ENCODE results near the gene FXYD1. TPM values are rescaled to one million over a fixed set of nuclear protein-coding genes. Genes with fewer than 3 reads are reported as not detected.
"Not testable (repeated sequence)": the region's sequence is repeated elsewhere in the genome, so short reads cannot be mapped to it uniquely, and the experiment has no call there.

The FXYD1 gene
- total RNA-seq, 1 experiment from 2014 or later: not detected

DNA sequence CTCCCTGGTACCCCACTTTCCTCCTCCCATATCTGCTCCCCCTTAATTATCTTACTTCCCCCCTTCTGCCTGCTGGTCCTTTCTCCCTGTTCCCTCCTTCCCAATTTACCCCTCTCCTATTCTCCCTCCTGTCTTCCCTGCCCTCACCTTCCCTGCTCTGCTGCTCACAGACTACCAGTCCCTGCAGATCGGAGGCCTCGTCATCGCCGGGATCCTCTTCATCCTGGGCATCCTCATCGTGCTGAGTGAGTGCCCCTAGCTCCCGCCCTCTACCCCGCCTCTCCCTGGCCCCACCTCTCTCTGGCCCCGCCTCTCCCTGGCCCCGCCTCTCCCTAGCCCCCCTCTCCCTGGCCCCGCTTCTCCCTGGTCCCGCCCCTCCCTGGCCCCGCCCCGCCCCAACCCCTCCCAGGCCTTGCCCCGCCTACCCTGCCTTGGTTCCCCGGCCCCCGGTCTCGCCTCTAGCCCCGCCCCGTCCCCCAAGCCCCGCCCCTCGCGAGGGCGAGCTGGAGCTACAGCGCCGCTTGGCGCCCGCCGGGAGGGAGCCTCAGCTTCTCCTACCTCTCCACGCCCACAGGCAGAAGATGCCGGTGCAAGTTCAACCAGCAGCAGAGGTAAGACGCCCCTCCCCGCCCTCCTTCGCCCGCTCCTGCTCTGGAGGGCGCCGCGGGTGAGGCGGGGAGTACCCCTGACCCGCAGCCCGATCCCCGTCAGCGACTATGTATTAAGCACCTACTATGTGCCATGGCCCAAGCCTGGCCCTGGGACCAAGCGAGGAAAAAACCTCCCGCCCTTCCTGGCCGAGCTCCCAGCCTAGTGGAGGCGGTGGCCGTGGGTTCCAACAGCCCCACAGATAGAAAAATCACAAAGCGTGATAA, 2.6 kb downstream of the FXYD1 start:
- peak; percentile 83 for DNase-seq (ENCODE audit: extremely low read depth, low read depth)

DNA sequence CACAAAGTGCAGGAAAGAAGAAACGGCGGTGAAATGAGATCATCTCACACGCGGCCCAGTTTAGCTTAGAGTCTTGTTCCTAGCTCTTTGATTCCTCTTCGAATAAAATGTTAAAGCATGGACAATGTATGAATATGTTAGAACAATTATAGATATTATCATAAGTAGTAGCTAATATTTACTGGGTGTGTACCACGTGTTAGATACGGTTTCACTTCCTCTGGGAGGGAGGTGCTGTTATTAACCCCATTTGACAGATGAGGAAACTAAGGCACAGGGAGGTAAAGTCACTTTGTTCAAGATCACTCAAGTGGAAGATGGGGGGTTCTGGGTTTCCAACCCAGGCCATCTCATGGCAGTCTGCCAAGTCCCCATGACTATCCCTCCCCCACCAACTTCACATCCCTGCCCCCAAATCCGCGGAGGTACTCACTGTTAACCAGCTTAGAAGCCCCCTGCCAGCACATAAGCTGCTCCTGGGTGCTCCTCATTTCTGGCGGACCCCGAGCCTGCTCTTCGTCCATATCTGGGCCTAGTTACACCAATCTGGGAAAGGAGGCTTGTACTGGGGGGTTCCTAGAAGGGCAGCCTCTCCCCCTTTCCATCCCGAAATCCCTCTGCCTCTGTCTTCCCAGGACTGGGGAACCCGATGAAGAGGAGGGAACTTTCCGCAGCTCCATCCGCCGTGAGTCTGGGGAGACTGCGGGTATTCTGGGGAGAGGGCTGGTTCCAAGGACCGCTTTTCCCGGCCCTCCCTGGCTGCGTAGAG, 3.4 kb downstream of the FXYD1 start:
- DNase-seq (ENCODE audit: extremely low read depth, low read depth): no peak

DNA sequence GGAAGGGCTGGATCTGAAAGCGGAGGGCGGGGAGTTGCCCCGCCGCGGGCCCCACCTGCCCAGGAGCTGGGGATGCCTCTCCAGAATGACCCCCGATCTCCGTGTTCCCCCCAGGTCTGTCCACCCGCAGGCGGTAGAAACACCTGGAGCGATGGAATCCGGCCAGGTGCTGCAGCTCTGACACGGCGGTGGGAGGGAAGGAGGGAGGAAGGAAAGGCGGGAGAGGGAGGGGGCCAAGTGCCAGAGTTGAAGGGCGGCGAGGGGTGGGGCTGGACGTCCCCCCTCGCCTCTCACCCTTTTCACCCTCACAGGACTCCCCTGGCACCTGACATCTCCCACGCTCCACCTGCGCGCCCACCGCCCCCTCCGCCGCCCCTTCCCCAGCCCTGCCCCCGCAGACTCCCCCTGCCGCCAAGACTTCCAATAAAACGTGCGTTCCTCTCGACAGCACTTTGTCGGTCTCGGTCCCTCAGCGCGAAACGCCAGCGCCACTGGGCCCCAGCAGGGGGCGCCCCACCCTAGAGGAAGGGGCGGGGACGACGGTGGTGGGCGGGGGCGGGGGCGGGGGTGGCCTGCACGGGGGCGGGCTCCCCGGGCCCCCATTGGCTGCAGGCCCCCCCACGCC, 4.1 kb downstream of the FXYD1 start:
- DNase-seq (ENCODE audit: extremely low read depth, low read depth): no peak

DNA sequence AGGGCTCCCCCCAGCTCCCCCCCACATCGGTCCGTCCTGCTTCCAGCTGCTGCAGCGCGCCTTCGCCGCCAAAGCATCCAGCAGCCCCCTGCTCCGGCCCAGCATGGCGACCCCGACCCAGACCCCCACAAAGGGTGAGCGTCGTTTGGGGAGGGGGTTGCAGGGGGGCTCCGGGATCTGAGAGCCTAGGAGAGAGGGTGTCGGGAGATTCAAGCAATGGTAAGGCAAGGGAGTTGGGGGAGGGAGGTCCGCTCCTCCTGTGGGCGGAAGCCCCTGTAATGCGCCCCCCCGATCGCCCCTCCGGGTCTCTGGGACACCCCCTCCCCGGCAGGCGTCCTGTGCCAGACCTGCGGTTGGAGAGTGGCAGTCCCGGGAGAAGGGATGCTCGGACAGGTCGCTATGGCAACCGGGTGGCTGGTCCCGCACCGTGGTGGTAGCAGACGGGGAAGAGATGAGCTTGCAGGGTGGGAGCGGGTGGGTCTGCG, 4.6 kb downstream of the FXYD1 start, which contains the start of gene FXYD7:
TSS of gene FXYD7 (plus strand) at position 25 of the 485 bp plus-strand sequence. CDS start at position 104, 79 bp downstream.
- DNase-seq (ENCODE audit: extremely low read depth, low read depth): no peak

DNA sequence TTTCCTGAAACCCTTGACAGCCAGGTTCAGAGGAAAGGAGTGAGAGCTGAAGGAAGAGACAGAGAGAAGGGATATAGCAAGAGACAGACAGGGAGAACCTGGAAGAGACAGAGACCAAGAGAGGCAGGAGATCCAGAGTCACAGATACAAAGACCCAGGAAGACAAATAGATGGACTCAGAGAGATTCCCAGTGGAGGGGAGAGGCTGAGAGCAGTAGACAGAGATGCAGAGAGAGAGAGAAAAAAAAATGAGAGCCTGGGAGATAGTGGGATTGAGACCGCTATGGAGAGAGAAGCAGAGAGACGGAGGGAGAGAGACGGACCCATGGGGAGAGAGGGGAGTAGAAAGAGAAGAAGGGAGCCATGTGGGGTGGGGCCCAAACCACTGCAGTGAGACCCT, 5.2 kb downstream of the FXYD1 start:
- DNase-seq (ENCODE audit: extremely low read depth, low read depth): no peak

DNA sequence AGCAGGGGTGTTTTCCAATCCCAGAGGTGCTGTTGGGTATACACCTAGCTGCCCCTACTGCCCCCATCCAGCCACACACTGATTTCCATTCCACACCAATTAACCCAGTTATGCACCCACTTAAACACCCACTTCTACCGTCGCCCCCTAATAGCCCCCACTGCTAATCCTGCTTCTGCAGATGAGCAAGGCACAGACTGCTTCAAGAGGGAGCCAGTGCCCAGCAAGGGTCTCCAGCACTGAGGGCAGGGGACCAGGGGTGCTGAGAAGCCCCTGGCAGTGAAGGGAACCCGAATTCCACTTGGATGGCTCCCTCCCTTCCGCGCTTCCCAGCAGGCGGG, 5.6 kb downstream of the FXYD1 start:
- DNase-seq (ENCODE audit: extremely low read depth, low read depth): no peak

DNA sequence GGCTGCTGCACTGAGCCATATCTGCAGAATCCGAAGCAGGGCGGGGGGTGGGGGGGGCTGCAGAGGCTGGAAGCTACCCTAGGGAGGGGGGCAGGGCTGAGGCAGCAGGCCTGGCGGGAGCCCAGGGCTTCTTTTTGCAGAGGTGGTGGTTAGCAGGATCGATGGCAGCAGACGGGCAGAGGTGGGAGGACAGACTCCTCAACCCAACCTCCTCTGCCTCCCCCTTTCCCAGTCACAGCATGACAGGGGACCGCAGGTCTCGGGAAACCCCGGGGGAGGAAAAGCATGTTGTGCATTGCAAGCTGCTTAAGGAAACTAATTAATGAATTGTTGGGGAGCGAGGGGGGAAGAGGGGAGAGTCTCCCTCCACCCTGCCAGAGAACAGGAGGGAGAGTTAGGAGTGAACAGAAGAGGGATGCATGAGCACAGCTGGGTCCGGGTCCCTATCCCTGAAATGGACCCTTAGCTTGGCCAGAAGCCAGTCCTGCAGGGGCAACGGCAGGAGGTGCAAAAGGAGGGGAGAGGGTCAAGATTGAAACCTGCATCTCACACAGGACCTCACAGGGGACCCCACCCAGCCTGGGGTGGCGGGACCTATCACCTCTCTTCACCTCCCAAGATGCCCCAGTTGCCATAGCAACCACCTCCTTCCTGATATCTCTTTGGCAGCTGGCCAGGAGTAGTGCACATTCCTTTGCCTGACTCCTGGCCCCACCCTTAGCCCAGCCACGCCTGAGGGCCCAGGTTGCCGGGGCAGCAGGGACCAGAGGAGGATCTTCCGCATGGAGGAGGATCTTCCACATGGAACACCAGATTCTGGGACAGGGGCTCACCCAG, 6.2 kb downstream of the FXYD1 start:
- DNase-seq (ENCODE audit: extremely low read depth, low read depth): no peak

DNA sequence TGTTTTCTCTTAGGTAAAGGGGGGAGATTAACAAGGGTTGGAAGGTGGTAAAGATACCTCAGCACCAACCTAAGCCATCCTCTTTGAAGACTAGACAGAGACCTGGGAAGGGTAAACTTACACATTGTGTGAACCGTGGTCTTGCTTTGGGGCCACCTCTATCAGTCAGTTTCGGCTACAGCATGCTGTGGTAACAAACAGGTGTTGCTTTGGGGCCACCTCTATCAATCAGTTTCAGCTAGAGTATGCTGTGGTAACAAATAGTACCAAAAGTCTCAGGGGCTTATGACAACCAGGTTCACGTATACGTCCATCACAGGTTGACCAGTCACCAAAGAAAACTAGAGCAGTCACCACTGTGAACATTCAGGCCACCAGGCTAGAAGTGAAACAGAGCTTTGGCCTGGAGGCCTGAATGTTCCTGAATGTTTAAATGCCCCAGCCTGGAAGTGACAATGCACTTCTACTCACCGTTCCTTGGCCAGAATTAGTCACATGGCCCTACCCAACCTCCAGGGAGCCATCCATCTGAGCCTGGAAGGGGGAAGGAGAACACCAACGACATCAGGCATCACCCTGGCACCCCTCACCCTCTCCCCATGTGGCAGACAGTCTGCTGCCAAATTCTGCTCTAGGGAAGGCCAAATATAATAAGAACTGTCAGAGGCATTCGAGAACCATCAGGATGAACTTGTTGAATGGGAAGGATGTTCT, 8.3 kb downstream of the FXYD1 start:
- no peak for DNase-seq (ENCODE audit: extremely low read depth, low read depth)

DNA sequence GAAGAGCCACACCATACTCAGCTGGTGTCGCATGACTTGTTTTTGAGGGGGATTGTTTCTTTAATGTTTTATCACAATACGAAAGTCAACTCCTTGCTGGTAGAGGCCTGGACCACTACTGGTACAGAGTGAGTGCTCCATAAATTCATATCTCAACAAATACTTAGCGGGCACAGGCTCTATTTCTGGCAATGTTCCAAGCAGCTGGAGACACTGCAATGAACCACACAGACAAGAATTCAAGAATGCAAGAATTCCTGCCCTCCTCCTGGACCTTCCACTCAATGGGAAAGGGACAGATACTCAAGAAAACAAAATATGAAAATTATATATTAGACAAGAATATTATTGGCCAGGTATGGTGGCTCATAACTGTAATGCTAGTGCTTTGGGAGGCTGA, 10.8 kb downstream of the FXYD1 start:
- DNase-seq (ENCODE audit: extremely low read depth, low read depth): no peak

DNA sequence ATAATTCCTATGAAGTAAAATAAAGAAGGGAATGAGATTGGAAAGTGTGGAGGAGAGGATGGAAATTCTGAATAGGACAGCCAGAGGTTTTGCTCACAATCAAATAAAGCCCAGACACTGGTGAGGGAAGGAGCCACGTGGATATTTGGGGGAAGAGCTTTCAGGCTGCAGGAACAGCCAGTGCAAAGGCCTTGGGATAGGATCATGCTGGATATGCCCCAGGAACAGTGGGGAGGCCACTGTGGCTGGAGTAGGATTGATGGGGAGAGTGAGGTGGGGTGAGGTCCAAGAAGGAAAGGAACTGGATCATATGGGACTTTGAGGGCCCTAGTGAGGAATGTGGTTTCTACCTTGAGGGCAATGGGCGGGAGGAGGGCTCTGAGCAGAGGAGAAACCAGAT, 11.8 kb downstream of the FXYD1 start:
- no peak for DNase-seq (ENCODE audit: extremely low read depth, low read depth)

DNA sequence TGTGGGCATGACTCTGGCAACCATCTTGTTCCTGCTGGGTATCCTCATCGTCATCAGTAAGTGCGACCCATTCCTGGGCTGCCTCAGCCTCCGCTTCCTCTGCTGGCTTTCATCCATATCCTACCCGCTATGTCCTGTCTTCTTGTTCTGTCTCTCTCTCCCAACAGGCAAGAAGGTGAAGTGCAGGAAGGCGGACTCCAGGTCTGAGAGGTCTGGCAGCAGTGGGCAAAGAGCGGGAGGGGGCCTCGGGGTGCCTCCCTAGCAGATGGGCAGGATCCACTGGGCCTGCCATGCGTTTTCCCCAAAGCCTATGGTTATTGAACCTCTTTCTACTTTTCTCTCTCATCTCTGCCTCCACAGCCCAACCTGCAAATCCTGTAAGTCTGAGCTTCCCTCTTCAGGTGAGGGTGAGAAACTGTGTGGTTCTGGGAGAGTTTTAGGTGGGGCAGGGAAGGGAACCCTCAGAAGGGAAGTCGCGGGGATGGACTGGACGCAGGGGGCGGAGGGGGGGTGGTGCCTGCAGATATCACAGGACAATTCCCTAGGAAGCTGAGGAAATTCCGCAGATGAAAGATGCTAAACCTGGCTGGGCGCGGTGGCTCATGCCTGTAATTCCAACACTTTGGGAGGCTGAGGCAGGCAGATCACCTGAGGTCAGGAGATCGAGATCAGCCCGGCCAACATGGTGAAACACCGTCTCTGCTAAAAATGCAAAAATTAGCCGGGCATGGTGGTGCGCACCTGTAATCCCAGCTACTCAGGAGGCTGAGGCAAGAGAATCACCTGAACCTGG, 12.8 kb downstream of the FXYD1 start:
- no peak for DNase-seq (ENCODE audit: extremely low read depth, low read depth)

DNA sequence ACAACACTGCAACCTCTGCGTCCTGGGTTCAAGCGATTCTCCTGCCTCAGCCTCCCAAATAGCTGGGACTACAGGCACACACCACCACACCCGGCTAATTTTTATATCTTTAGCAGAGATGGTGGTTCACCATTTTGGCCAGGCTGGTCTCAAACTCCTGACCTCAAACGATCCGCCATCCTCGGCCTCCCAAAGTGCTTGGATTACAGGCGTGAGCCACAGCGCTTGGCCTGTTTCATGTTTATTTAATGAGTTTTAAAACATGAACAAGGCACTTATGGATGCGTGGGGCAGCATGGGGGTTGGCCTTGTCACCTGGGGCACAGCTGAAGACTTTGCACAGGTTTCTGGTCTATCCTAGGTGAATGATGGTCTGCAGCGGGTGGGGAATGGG, 14.5 kb downstream of the FXYD1 start:
- DNase-seq (ENCODE audit: extremely low read depth, low read depth): not testable (repeated sequence)

DNA sequence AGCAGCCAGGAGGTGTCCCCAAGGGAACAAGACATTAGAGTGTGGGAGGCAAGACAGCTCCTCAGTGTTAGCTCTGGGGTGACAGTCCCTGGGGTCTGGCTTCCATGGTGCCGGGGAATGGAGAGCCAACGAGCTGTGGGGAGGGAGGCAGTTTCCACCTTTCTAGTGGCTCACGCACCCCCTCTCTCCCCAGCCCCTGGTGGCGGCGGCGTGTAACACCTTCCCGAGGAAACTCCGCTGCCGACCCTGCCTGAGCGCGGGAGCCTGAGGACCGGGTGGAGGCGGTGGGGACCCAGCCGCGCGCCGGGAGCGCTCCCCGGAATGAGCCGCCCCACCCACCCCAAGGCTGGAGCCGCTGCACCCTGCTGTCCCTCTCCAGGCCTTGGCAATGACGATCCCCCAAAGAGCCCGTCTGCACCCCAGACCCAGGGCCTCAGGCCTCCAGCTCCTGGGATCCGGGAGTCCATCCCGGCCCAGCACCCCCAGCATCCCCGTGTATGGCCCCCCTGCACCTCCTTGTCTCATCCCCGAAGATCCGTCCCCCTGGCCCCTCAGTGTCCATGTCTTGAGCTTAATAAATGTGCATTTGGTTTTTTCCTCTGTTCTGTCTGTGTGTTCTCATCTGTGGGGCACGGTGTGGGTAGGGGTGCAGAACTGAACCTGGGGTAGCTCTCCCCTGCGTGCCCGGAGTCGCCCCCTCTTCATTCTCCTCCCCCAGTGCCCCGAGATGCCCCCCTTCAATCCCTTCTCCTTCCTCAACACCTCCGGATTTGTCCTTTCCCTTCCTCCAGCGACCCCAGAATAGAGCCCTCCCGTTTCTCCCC, 15.3 kb downstream of the FXYD1 start:
- peak; percentile 30 for DNase-seq (ENCODE audit: extremely low read depth, low read depth)

DNA sequence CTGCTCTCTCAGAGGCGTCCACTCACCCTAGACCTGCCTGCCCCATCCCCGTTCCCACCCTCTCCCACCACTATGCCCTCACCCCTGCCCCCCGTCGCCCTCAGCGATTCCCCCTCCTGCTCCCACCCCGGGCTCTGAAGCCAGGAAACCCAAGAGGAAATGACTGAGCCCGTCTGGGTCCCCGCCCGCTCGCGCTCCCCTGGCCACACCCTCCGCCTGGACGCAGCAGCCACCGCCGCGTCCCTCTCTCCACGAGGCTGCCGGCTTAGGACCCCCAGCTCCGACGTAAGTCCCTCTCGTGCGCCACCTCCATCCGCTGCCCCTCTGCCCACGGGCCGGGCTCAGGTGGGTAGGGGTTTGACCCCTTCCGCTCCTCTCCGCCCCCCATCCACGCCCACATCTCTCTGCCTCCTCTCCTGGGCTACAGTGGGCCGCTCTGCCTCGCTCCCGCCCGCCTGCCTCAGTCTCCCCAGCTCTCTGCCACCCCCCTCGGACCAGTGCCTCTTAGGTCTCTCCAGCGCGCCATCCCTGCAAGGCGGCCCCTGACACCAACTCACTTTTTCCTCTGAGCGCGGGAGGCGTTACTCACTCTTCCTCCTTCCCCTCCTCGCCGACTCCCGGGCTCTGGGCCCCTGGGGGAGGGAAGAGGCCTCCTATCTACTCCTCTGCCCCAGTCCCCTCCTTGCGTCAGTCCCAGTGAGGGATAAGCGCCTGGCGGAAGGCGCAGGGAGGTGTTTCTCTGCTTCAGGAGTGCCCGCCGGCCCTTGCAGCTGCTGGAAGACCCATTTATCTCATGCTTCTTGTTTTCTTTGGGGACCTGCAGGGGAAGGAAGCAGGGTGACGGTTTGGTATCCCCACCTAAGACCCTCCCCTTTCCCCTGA, 16.1 kb downstream of the FXYD1 start, which contains the start of gene FXYD5:
TSS of gene FXYD5 (plus strand) at position 211 of the 882 bp plus-strand sequence. CDS start 816 bp downstream, outside the sequence.
- DNase-seq (ENCODE audit: extremely low read depth, low read depth): peak; percentile 30

DNA sequence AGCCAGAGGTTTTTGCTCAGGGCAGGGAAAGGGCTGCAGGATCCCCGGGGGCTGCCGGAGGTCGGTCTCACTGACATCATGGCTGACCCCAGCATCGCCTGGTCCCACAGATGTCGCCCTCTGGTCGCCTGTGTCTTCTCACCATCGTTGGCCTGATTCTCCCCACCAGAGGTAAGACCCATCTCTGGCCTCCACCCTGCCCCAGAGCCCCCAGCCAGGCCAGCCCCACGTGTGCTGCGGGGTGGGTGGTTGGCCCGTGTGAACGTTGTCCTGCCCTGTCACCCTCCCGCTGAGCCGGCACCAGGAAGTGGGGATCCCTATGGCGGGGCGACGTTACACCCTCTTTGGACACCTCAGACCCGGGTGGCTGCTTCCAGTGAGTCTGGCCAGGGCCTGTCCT, 16.8 kb downstream of the FXYD1 start:
- DNase-seq (ENCODE audit: extremely low read depth, low read depth): no peak

DNA sequence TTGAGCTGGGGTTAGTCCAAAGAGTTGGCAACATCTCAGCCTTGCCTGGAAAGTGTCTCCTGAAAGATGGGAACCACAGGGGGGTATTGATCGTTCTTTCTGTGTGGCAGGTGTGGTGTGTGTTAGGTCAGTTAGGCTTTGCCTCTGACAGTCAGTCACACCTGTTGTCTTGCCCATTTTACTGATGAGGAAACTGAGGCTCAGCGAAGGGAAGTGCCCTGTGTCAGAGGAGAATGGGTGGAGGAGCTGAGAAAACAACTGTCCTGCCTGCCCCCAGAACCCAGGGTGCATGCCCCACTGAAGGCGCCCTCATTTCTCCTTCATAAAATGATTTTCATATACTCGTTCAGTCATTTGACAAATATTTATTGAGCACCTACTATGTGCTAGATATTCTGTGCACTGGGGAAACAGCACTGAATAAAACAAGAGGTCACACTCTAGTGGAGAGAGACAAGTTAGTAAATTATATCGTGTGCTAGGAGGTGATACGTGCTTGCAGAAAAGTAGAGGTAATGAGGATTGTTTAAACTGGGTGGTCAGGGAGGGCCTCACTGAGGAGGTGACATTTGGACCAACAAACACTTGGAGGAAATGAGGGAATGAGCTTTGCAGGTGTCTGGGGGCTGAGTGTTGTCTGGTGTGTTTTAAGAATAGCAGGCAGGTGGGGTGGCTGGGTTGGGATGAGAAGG, 17.5 kb downstream of the FXYD1 start:
- DNase-seq (ENCODE audit: extremely low read depth, low read depth): no peak

Data from NCI-H460 (cell line).